Activated T-cell treated with anti-CD3 and anti-CD28 coated beads for 1 hour (primary cell): ENCODE measurements around the gene ACTL6B.
"Not testable (repeated sequence)": the region's sequence is repeated elsewhere in the genome, so short reads cannot be mapped to it uniquely, and the experiment has no call there.

Experiments used
- DNase-seq: peaks from one replicate; pipeline ENCODE4 v3.0.0-alpha.2; 2020; ENCODE audit warnings: low read depth

Gene ACTL6B

DNA sequence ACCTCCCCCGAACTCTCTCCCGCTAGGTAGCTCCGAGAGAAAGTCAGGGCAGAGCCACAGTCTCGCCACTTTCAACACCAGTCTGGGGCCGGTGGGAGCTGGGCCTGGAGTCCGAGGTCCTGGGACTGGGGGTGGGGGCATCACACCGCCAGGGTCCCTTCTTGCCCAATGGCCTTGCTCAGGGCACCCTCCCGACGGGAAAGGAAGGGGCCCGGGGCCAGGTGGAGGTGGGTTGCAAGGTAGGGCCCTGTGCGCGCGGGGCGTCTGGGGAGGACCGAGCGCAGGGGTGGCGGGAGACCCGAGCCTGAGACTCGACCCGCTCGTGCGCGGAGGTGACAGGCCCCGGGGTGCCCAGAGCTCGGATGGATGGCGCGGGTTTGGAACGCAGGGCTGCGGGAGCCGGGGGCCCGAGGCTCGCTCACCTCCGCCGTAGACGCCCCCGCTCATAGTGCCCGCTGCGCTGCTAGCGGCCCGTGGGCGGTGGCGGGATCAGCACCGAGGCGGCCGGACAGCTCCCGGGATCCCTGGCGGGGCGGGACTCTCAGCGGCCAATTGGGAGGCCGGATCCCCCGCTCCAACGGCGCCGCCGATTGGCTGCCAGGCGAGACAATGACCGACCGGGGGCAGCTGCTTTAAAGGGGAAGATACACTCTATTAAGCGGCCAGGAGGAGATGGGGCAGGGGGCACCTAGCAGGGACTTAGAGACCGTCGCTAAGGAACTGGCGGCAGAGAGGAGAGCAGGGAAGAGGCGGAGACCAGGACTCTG is at the start of gene ACTL6B:
ACTL6B (minus strand) TSS at position 541 of the 767 bp plus-strand sequence; CDS start at position 447, 94 bp downstream.
- peak; percentile 36 for DNase-seq

GRCh38 chr7:100705320-100705752 is 49.1 kb upstream of the ACTL6B start:
- peak; percentile 72 for DNase-seq

DNA sequence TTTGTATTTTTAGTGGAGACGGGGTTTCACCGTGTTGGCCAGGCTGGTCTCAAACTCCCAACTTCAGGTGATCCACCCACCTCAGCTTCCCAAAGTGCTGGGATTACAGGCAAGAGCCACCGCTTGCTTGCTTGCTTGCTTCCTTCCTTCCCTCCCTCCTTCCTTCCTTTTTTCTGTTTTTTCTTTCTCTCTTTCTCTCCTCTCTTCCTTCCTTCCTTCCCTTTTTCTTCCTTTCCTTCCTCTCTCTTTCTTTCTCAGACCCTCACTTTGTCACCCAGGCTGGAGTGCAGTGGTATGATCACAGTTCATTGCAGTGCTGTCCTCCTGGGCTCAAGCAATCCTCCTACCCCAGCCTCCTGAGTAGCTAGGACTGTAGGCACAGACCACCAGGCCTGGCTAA is 44.8 kb upstream of the ACTL6B start:
- not testable (repeated sequence) for DNase-seq

- DNase-seq, result no peak
Observed at GRCh38 chr7:100699018-100699417, 42.8 kb upstream of the ACTL6B start.

DNA sequence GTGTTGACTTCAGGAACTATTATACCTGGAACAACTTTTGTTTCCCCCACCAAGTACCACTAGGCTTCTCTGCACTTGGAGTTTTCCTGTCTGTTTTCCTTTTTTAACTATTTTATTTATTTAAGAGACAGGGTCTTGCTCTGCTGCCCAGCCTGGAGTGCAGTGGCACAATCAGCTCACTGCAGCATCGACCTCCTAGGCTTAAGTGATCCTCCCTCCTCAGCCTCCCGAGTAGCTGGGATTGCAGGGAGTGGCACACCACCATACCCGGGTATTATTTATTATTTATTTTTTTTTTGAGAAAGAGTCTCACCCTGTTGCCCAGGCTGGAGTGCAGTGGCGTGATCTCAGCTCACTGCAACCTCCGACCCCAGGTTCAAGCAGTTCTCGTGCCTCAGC is 39.9 kb upstream of the ACTL6B start:
- DNase-seq, result no peak

GRCh38 chr7:100694098-100694745 is 38.0 kb upstream of the ACTL6B start, which contains the start of gene GIGYF1:
TSS of gene GIGYF1 (minus strand) at chr7:100694250. CDS start at chr7:100688238, 6,012 bp downstream.
- peak; percentile 68 for DNase-seq

GRCh38 chr7:100693312-100694097 is 37.3 kb upstream of the ACTL6B start:
- no peak for DNase-seq

GRCh38 chr7:100692578-100692961 is 36.3 kb upstream of the ACTL6B start:
- DNase-seq, result no peak

DNA sequence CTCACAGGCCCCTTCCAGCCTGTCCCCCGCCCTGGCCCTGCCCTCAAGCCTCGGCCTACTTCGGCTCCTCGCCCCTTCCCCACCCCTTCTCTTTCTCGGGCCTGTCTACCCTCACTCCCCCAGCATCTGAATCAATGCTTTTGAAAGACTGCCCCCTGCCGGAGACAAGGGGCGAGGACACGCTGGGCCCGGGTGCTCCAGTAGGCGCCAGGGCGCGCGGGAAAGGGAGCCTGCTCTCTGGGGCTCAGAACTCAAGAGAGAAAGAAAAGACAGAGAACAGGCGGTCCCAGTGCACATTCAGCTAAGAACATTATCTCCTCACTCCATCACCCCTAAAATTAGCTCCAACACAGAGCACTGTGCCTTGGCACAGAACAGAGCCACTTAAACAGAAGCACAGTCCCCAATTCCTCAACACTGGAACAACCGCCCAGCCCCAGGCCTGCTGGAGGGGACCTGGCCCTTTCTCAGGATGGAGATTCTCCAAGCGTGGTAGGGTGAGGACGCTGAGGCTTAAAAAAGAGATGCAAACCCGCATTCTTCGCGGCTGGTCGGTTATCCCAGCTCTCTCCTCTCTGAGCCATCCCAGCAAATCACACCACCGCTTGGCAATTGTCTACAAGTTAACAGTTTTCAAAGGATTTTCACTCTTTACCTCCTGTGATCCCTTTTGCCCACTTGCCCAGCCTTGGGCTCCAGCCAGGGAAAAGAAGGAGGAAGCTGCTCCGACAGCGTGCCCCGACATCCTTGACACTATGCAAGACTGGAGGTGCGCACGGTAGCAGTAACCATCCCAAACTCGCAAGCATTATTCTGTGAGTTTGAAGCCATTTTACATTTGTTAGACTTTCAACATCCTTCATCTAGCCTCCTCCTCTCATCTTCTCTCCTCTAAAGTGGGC is 35.7 kb upstream of the ACTL6B start:
- peak; percentile 82 for DNase-seq

GRCh38 chr7:100689230-100690135 is 33.2 kb upstream of the ACTL6B start:
- DNase-seq, result no peak

- DNase-seq, result no peak
Observed at GRCh38 chr7:100688326-100688860, 32.1 kb upstream of the ACTL6B start.

- no peak for DNase-seq
Observed at GRCh38 chr7:100687751-100688300, 31.6 kb upstream of the ACTL6B start.

DNA sequence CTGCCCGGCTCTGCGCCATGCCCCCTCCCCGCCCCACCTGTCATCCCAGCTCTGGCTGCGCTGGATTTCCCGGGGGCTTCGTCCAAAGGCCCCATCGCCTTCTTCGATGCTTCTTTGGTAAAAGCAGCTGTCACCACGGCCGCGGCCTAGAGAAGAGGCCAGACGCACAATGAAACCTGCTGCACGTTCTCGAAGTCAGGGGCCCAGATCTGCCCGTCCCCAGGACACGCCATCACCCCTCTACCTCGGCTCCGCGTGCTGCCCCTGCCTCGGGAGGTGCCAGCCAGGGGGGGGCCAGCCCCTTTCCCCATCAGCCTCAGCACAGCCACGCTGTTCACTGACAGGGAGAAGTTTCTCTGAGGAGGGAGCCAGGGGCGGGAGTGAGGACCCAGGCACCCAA is 31.0 kb upstream of the ACTL6B start:
- no peak for DNase-seq

GRCh38 chr7:100686822-100687211 is 30.6 kb upstream of the ACTL6B start:
- DNase-seq, result no peak

- no peak for DNase-seq
Observed at GRCh38 chr7:100686201-100686821, 30.1 kb upstream of the ACTL6B start.

DNA sequence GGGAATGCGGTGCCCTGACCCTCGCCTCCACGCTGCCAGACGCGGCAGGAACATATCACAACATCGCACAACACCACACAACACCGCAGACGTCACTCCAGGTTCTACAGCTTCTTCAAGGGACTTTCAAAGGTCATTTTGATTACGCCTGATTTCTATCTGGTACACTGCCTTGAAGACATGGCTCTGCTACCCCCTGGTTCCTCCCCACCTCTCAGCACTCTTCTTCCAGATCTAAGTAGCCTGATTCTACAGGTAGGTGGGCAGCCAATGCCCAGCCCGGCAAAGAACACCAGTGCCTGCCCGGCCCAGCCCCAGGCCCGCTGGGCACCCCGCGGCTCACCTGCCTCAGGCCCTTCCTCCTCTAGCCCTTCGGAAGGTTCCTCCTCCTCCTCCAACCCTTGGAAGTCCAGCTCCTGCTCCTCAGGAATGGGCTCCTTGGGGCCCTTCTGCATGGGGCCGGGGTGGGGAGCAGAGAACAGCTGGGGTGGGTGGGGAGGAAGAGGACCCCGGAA is 29.4 kb upstream of the ACTL6B start:
- no peak for DNase-seq

DNA sequence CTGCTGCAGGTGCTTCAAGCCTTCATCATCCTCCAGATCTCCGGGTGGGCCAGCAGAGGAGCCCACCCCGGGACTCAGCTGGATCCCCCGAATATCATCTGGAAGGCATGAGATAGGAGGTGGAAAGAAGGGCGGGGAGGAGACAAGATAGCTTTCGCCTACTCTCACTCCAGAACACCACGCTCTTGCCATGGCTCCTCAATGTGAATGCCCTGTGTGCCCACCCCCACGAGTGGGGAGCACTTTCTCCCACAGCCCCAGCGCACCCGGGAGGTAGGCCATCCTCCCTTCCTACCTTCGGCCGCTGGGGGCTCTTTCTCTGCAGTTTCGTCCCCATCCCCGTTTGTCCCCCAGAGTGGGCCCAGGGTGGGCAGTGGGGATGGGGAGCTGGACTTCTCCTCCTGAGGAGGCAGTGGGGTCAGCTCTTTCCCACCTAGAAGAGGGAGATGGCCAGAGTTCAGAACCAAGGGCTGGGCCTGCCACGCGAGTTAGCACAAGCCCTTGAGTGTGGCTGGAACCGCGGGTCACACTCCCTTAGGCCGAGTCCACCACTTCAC is 28.9 kb upstream of the ACTL6B start:
- DNase-seq, result no peak

DNA sequence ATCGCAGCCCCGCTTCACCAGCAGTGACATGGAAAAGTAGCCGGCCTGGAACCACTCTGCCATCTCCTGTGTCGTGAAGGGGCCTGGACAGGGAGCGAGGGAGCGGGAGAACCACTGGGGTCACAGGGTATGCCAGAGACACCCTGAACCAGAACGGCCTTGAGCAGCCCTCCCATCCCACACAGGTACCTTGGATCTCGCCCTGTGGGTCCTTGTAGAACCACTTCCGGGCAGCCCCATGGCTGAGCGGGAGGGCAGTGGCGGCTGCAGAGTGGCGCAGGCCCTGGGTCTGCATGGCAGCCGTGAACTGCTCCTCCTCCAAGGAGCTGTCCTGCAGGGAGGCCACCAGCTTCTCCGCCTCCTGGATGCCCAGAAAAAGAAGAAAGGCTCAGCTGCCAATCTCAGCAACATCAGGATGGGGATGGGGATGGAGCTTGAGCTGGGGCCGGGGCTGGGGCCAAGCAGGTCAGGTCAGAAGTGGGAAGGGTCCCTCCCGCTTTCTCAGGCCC is 28.3 kb upstream of the ACTL6B start:
- no peak for DNase-seq
